HEK293 (cell line): ENCODE results near the gene ZNF710.
A peak's percentile ranks its signal among the peaks of the same experiment; 100 is the strongest.

ENCODE experiments used
- CTCF ChIA-PET: fragments of 350-600 bp; formaldehyde crosslinking; extraction: SDS; loops from one replicate; lab custom pipeline; 2021; ENCODE audit warnings: antibody characterized with exemption; lab: Yijun Ruan, JAX
- POLR2A ChIA-PET: fragments of 300-600 bp; formaldehyde crosslinking; extraction: SDS; loops from one replicate; lab custom pipeline; 2020; ENCODE audit warnings: antibody characterized with exemption, inconsistent platforms; lab: Yijun Ruan, JAX
- H3K27ac ChIP-seq: fragments of 200-500 bp; sonication (Bioruptor generic); 2 replicates; pipeline ENCODE4 v1.5.1; 2014; ENCODE audit warnings: low read depth, low read length, control low read depth, inconsistent platforms; ENCODE audit errors: extremely low read depth
- H3K36me3 ChIP-seq, 2 experiments: fragments of 200-500 bp in 1 of 2; sonication (Bioruptor generic) in 1 of 2; 1 replicate in 1 of 2; 2 replicates in 1 of 2; pipeline ENCODE4 v1.5.1; 2014 to 2017; ENCODE audit warnings: inconsistent platforms in 2 of 2, low read length in 2 of 2; ENCODE audit not compliant: control insufficient read depth in 2 of 2, insufficient read depth in 1 of 2
- H3K4me1 ChIP-seq: fragments of 200-500 bp; sonication (Bioruptor generic); 2 replicates; pipeline ENCODE4 v1.5.1; 2014; ENCODE audit warnings: mild to moderate bottlenecking, low read length, inconsistent platforms; ENCODE audit not compliant: control insufficient read depth, insufficient read depth
- H3K4me3 ChIP-seq: 2 replicates; pipeline ENCODE4 v1.5.1; 2011; ENCODE audit warnings: low read depth, mild to moderate bottlenecking, control low read depth, low read length, moderate library complexity
- H3K9me3 ChIP-seq: fragments of 200-500 bp; sonication (Bioruptor generic); 2 replicates; pipeline ENCODE4 v1.5.1; 2014; ENCODE audit warnings: low read depth, low read length, inconsistent platforms; ENCODE audit not compliant: control insufficient read depth, insufficient read depth
- BCL11B ChIP-seq: fragments of 450-650 bp; formaldehyde crosslinking; IDR thresholded peaks from 2 replicates; pipeline ENCODE4 v1.5.1; 2016; ENCODE audit warnings: low read depth, missing biosample characterization, missing genetic modification characterization
- HOXA7 ChIP-seq: sonication (generic); formaldehyde crosslinking; IDR thresholded peaks from 2 replicates; pipeline ENCODE4 v1.8.1; 2022; ENCODE audit warnings: missing genetic modification reagents, borderline replicate concordance
- HOXD13 ChIP-seq: sonication (generic); formaldehyde crosslinking; IDR thresholded peaks from 2 replicates; pipeline ENCODE4 v1.8.0; 2022; ENCODE audit warnings: missing genetic modification reagents, borderline replicate concordance
- TCF7L2 ChIP-seq: IDR thresholded peaks from 2 replicates; pipeline ENCODE4 v1.6.1; 2011; ENCODE audit warnings: low read depth, mild to moderate bottlenecking, inconsistent platforms, low read length, moderate library complexity, borderline replicate concordance
- ZBTB1 ChIP-seq: fragments of 450-650 bp; formaldehyde crosslinking; IDR thresholded peaks from 2 replicates; pipeline ENCODE4 v1.5.1; 2016; ENCODE audit warnings: missing biosample characterization, missing genetic modification characterization
- ZBTB48 ChIP-seq: fragments of 450-650 bp; formaldehyde crosslinking; IDR thresholded peaks from 2 replicates; pipeline ENCODE4 v1.5.1; 2016; ENCODE audit warnings: missing biosample characterization, missing genetic modification characterization
- ZEB2 ChIP-seq: fragments of 450-650 bp; formaldehyde crosslinking; IDR thresholded peaks from 2 replicates; pipeline ENCODE4 v1.5.1; 2016; ENCODE audit warnings: missing biosample characterization, missing genetic modification characterization
- ZFHX2 ChIP-seq: fragments of 450-650 bp; formaldehyde crosslinking; conservative IDR thresholded peaks from 2 replicates; pipeline ENCODE4 v1.5.1; 2016; ENCODE audit warnings: missing biosample characterization, missing genetic modification characterization
- ZNF10 ChIP-seq: fragments of 450-650 bp; formaldehyde crosslinking; IDR thresholded peaks from 2 replicates; pipeline ENCODE4 v1.5.1; 2017; ENCODE audit warnings: missing biosample characterization, missing genetic modification characterization
- ZNF121 ChIP-seq: fragments of 450-650 bp; formaldehyde crosslinking; IDR thresholded peaks from 2 replicates; pipeline ENCODE4 v1.5.1; 2016; ENCODE audit warnings: missing biosample characterization, missing genetic modification characterization
- ZNF157 ChIP-seq: fragments of 450-650 bp; formaldehyde crosslinking; IDR thresholded peaks from 2 replicates; pipeline ENCODE4 v1.5.1; 2016; ENCODE audit warnings: missing biosample characterization, missing genetic modification characterization
- ZNF19 ChIP-seq: fragments of 450-650 bp; formaldehyde crosslinking; IDR thresholded peaks from 2 replicates; pipeline ENCODE4; 2016; ENCODE audit warnings: missing biosample characterization, missing genetic modification characterization, low read depth
- ZNF202 ChIP-seq: fragments of 450-650 bp; formaldehyde crosslinking; IDR thresholded peaks from 2 replicates; pipeline ENCODE4 v1.5.1; 2016; ENCODE audit warnings: missing biosample characterization, missing genetic modification characterization, borderline replicate concordance
- ZNF24 ChIP-seq: fragments of 450-650 bp; formaldehyde crosslinking; IDR thresholded peaks from 2 replicates; pipeline ENCODE4 v1.5.1; 2016; ENCODE audit warnings: missing biosample characterization, missing genetic modification characterization
- ZNF302 ChIP-seq: fragments of 450-650 bp; formaldehyde crosslinking; IDR thresholded peaks from 2 replicates; pipeline ENCODE4 v1.5.1; 2016; ENCODE audit warnings: missing biosample characterization, missing genetic modification characterization, low read depth
- ZNF501 ChIP-seq: fragments of 450-650 bp; formaldehyde crosslinking; IDR thresholded peaks from 2 replicates; pipeline ENCODE4 v1.5.1; 2016; ENCODE audit warnings: missing biosample characterization, missing genetic modification characterization
- ZNF529 ChIP-seq: fragments of 450-650 bp; formaldehyde crosslinking; IDR thresholded peaks from 2 replicates; pipeline ENCODE4 v1.5.1; 2017; ENCODE audit warnings: missing genetic modification characterization, missing biosample characterization; ENCODE audit not compliant: insufficient replicate concordance
- ZNF561 ChIP-seq: fragments of 450-650 bp; IDR thresholded peaks from 2 replicates; pipeline ENCODE4 v1.5.1; 2018; ENCODE audit warnings: missing biosample characterization, missing genetic modification characterization, borderline replicate concordance
- ZNF645 ChIP-seq: fragments of 450-650 bp; formaldehyde crosslinking; IDR thresholded peaks from 2 replicates; pipeline ENCODE4; 2016; ENCODE audit warnings: missing biosample characterization, missing genetic modification characterization
- ZNF747 ChIP-seq: fragments of 450-650 bp; formaldehyde crosslinking; IDR thresholded peaks from 2 replicates; pipeline ENCODE4 v1.5.1; 2016; ENCODE audit warnings: missing biosample characterization, missing genetic modification characterization
- ZSCAN5A ChIP-seq: fragments of 450-650 bp; formaldehyde crosslinking; IDR thresholded peaks from 2 replicates; pipeline ENCODE4 v1.5.1; 2016; ENCODE audit warnings: missing biosample characterization, missing genetic modification characterization
- TF ChIP-seq, protein P1 (sequence below): fragments of 450-650 bp; formaldehyde crosslinking; IDR thresholded peaks from 2 replicates; pipeline ENCODE4 v1.5.1; 2017; ENCODE audit warnings: missing biosample characterization, mild to moderate bottlenecking, missing genetic modification characterization, moderate library complexity

ZNF710 gene

GRCh38 chr15:90101969-90102890 is 101.1 kb downstream of the ZNF710 start, which contains the start of gene IDH2 (continued):
- TF ChIP-seq, protein P1, sequence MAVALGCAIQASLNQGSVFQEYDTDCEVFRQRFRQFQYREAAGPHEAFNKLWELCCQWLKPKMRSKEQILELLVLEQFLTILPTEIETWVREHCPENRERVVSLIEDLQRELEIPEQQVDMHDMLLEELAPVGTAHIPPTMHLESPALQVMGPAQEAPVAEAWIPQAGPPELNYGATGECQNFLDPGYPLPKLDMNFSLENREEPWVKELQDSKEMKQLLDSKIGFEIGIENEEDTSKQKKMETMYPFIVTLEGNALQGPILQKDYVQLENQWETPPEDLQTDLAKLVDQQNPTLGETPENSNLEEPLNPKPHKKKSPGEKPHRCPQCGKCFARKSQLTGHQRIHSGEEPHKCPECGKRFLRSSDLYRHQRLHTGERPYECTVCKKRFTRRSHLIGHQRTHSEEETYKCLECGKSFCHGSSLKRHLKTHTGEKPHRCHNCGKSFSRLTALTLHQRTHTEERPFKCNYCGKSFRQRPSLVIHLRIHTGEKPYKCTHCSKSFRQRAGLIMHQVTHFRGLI (tag by site-specific recombination): 0 out of 2 replicates have a peak, but pooled peaks have one; percentile 21

- peaks cover 9% of the 10 kb centered on the region for H3K4me1 ChIP-seq
- no peak overlapping the region for H3K4me3 ChIP-seq
- H3K36me3 ChIP-seq: no peaks in the 10 kb centered on the region
- TF ChIP-seq TCF7L2 (no peak), ZNF121 (tag by site-specific recombination) (0 out of 2 replicates have a peak, but pooled peaks have one; percentile 16), ZNF10 (peak; percentile 73)
- H3K27ac ChIP-seq: no peak overlapping the region
- no peaks in the 10 kb centered on the region for H3K9me3 ChIP-seq
- CTCF ChIA-PET: interaction anchor here (0.6 to 3.7 kb wide), 3 partner anchors 18 to 206 kb away, joined by 3 to 14 read pairs (median 3); no protein-coding TSS in a partner anchor
- POLR2A ChIA-PET: interaction anchor here (0.6 kb wide), 1 partner anchor 292 kb away, joined by 4 read pairs; no protein-coding TSS in a partner anchor
These were observed 102.7 kb downstream of the ZNF710 start for GRCh38 chr15:90103701-90104329.

DNA sequence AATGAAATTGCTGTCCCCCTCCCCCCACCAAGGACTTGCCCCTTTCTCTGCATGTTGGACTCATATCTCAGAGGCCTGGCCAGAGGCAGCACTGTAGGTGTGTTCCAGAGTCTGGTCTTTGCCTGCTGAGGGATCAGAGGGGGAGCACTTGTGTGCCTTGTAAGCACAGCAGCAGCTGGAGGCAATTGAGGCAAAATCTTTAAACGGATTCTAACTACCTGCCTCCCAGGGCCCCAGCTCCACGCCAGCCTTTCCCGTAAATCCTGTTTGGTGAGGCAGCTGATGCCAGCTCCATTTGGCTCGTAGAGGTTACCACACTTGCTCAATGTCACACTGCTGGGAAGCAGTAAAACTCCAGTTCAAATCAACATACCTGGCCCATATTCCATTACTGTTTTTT is 103.4 kb downstream of the ZNF710 start:
- POLR2A ChIA-PET: no interaction called here
- no peak overlapping the region for H3K27ac ChIP-seq
- CTCF ChIA-PET: interaction anchor here (0.6 to 3.7 kb wide), 6 partner anchors 19 to 276 kb away, joined by 3 to 14 read pairs (median 4); no protein-coding TSS in a partner anchor
- no peak overlapping the region for H3K4me3 ChIP-seq
- no peaks in the 10 kb centered on the region for H3K9me3 ChIP-seq
- no peaks in the 10 kb centered on the region for H3K36me3 ChIP-seq
- peaks cover 9% of the 10 kb centered on the region for H3K4me1 ChIP-seq
- TF ChIP-seq ZBTB1 (tag by site-specific recombination): no peak
- TF ChIP-seq ZNF747 (tag by site-specific recombination): no peak
- no peak for TF ChIP-seq ZSCAN5A
- TF ChIP-seq ZNF202 (tag by site-specific recombination): no peak
- no peak for TF ChIP-seq ZNF645
- TF ChIP-seq ZNF501 (tag by site-specific recombination): no peak
- TF ChIP-seq ZNF529 (tag by site-specific recombination): no peak
- TF ChIP-seq HOXA7 (CRISPR knock-in tag): no peak
- TF ChIP-seq ZNF19 (tag by site-specific recombination): no peak
- no peak for TF ChIP-seq ZNF24
- no peak for TF ChIP-seq ZEB2 (tag by site-specific recombination)
- no peak for TF ChIP-seq ZNF302
- no peak for TF ChIP-seq ZFHX2 (tag by site-specific recombination)
- no peak for TF ChIP-seq ZNF157 (tag by site-specific recombination)
- TF ChIP-seq ZNF10: no peak
- TF ChIP-seq HOXD13 (CRISPR knock-in tag): no peak
- no peak for TF ChIP-seq BCL11B (tag by site-specific recombination)
- no peak for TF ChIP-seq ZBTB48 (tag by site-specific recombination)
- TF ChIP-seq ZNF561: no peak
